Ascending aorta (tissue), 2 donors: ENCODE measurements around the gene CDK2. TPM values are rescaled to one million over a fixed set of nuclear protein-coding genes. Genes with fewer than 3 reads are reported as not detected.
A peak's percentile ranks its signal among the peaks of the same experiment; 100 is the strongest.

Experiments
- DNase-seq, 2 donors: peaks; one replicate each; pipeline ENCODE4 v3.0.0-alpha.2; 2019; ENCODE audit warnings: low spot score in 2 of 2
- H3K27ac ChIP-seq, 2 donors: fragments of 200-600 bp; sonication (generic); one replicate each; pipeline ENCODE4 v1.5.1; 2016 to 2017; ENCODE audit warnings: mild to moderate bottlenecking in 1 of 2
- H3K27me3 ChIP-seq: fragments of 200-600 bp; sonication (generic); one replicate; pipeline ENCODE4 v1.5.1; 2017
- H3K36me3 ChIP-seq, 2 donors: fragments of 200-600 bp; sonication (generic); one replicate each; pipeline ENCODE4 v1.5.1; 2016
- H3K4me1 ChIP-seq, 2 donors: fragments of 200-600 bp; sonication (generic); one replicate each; pipeline ENCODE4 v1.5.1; 2016 to 2017; ENCODE audit warnings: mild to moderate bottlenecking in 1 of 2
- H3K4me3 ChIP-seq, 2 donors: fragments of 200-600 bp; sonication (generic); one replicate each; pipeline ENCODE4 v1.5.1; 2016 to 2017; ENCODE audit warnings: mild to moderate bottlenecking in 1 of 2
- H3K9me3 ChIP-seq, 2 donors: fragments of 200-600 bp; sonication (generic); one replicate each; pipeline ENCODE4 v1.5.1; 2016
- intact Hi-C: fragments of 100-400 bp; cut with DNase I; formaldehyde crosslinking; loops from one replicate; pipeline ENCODE4 v1.15.1; 2023
- total RNA-seq: library from RNA; depleted of rRNA; stranded (reverse); fragments of >200 nt; gene quantifications from one replicate; pipeline ENCODE4 v1.1.0, GENCODE V29; 2016
- TF ChIP-seq, protein P1 (sequence below), 3 experiments: fragments of 200-600 bp in 2 of 3; fragments of 450-650 bp in 1 of 3; sonication (generic) in 2 of 3; IDR thresholded peaks; one replicate each; pipeline ENCODE4 v1.5.1; 2016 to 2019; ENCODE audit warnings: antibody characterized with exemption in 3 of 3, mild to moderate bottlenecking in 1 of 3, moderate library complexity in 1 of 3

Gene CDK2
- total RNA-seq, 1 donor from 2014 or later, result 24.5 TPM

DNA sequence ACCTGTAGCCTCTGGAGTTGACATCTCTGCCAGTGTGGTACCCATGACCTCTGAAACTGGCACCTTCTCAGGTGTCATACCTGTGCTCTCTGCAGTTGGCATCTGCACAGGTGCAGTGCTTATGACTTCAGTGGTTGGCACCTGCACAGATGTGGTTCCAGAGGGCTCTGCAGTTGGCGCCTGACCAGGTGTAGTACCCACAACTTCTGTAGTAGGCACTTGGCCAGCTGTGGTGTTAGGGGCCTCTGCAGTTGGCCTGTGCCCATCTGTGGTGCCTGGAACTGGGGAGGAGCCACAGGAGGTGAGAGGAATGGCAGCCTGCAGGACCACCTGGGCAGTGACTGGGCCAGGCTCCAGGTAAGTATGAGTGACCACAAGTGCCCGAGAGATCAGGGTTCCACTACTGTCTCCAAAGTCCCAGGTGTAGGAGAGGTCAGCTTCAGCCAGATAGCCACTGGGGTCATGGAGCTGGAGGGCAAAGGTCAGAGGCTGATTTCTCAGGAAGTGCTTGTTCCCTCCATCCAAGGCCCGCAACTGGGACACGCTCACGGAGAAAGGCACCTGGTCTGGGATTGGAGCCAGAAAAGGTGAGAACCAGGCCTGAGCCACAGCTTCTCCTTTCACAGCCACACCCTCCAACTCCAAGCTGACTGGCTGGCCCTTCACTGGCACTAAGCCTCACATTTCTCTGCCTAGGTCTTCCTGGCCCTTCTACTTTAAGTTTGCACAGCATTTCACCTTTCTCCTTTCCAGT lies 9.3 kb upstream of the CDK2 start:
- no peak overlapping the region for H3K27ac ChIP-seq
- DNase-seq, result no peak
- TF ChIP-seq, protein P1, sequence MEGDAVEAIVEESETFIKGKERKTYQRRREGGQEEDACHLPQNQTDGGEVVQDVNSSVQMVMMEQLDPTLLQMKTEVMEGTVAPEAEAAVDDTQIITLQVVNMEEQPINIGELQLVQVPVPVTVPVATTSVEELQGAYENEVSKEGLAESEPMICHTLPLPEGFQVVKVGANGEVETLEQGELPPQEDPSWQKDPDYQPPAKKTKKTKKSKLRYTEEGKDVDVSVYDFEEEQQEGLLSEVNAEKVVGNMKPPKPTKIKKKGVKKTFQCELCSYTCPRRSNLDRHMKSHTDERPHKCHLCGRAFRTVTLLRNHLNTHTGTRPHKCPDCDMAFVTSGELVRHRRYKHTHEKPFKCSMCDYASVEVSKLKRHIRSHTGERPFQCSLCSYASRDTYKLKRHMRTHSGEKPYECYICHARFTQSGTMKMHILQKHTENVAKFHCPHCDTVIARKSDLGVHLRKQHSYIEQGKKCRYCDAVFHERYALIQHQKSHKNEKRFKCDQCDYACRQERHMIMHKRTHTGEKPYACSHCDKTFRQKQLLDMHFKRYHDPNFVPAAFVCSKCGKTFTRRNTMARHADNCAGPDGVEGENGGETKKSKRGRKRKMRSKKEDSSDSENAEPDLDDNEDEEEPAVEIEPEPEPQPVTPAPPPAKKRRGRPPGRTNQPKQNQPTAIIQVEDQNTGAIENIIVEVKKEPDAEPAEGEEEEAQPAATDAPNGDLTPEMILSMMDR (IDR thresholded peaks at IDR 0.05), result no peak
- no peak overlapping the region for H3K4me3 ChIP-seq
- intact Hi-C loops, result no loop called here
- H3K4me1 ChIP-seq, result no peaks in the 10 kb centered on the region
- peaks cover 13 to 20% of the 10 kb centered on the region in 2 donors for H3K36me3 ChIP-seq
- no peaks in the 10 kb centered on the region for H3K9me3 ChIP-seq
- H3K27me3 ChIP-seq, result no peaks in the 10 kb centered on the region

DNA sequence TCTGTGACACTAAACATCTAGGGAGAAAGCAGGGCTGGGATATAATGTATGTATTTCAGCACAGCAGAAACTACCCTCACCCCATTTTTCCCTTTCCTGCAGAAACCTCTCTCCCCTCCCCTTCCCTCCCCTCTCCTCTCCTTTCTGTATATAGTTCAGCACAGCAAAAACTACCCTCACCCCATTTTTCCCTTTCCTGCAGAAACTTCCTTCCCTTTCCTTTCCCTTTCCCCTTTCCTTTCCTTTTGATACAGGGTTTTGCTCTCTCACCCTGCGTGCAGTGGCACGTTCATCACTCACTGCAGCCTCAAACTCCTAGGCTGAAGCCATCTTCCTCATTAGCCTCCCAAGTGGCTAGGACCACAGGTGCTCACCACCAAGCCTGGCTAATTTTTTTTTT lies 2.9 kb upstream of the CDK2 start:
- Histone ChIP-seq H3K36me3 (no peaks in the 10 kb centered on the region), H3K27me3 (no peaks in the 10 kb centered on the region), H3K4me1 (peaks cover 0 to 9% of the 10 kb centered on the region in 2 donors), H3K27ac (no peak overlapping the region), H3K9me3 (no peaks in the 10 kb centered on the region), H3K4me3 (no peak overlapping the region)
- intact Hi-C loops, result no loop called here
- TF ChIP-seq, protein P1 (IDR thresholded peaks at IDR 0.05), result no peak
- DNase-seq, result no peak

DNA sequence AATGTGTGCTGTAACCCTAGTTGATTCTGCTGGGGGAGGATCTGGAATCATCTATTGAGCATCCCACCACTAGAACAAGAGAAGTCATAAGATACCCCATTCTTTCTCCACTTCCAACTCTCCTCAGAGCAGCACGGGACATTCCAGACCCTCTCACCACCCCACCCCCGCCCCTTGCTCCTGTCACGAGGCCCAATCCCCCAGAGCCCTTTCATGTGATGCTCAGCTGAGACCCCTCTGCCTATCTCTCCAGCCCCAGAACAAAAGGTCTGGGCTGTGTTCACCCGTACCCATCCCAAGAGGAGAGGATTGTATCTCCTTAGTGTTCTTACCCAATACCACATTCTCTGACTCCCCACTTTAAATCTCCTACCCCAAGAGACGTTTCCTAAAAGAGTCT lies 1.4 kb upstream of the CDK2 start:
- Histone ChIP-seq H3K4me3 (no peak overlapping the region), H3K9me3 (no peaks in the 10 kb centered on the region), H3K4me1 (peaks cover 0 to 9% of the 10 kb centered on the region in 2 donors), H3K36me3 (no peaks in the 10 kb centered on the region), H3K27ac (no peak overlapping the region), H3K27me3 (no peaks in the 10 kb centered on the region)
- TF ChIP-seq, protein P1 (IDR thresholded peaks at IDR 0.05), result no peak
- no peak for DNase-seq
- intact Hi-C loops, result no loop called here

DNA sequence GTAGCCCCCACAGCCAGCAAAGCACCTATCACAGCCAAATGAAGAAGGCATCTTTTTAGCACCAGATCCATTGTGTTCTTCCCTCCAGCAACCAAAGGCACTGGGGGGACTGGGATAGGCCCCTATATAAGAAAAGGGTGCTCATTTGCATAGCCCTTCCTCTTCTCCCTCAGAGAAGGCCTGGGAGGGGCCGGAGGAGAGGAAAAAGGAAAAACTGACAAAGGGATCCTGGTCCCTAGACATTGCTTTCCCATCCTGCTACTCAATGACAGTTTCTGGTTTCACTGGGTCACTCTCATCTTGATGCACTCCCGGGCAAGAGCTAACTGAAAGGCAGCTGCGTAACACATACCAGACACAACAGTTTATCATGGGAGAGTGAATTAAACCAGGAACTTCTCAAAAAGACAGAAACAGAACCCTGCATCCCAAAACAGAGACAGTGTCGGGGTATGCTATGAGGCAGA lies 656 bp upstream of the CDK2 start, which contains the start of gene PMEL:
PMEL (minus strand) TSS at position 102 of the 467 bp plus-strand sequence; CDS start at position 71, 31 bp downstream.
- intact Hi-C loops, result loop anchor here (2.0 kb wide), 1 partner anchor 35 kb away; the partner anchor contains the start of gene DGKA
- TF ChIP-seq, protein P1 (IDR thresholded peaks at IDR 0.05), result no peak
- Histone ChIP-seq H3K9me3 (no peaks in the 10 kb centered on the region), H3K27ac (peak within 1 kb of the TSS; percentile 83 to 93), H3K27me3 (no peaks in the 10 kb centered on the region), H3K4me1 (peaks cover 0 to 9% of the 10 kb centered on the region in 2 donors), H3K36me3 (no peaks in the 10 kb centered on the region), H3K4me3 (peak within 1 kb of the TSS; percentile 92)
- DNase-seq, result no peak

GRCh38 chr12:55969356-55969755 lies 2.7 kb downstream of the CDK2 start:
- H3K36me3 ChIP-seq, result no peaks in the 10 kb centered on the region
- TF ChIP-seq, protein P1 (IDR thresholded peaks at IDR 0.05), result no peak
- peaks cover 0 to 13% of the 10 kb centered on the region in 2 donors for H3K4me1 ChIP-seq
- H3K9me3 ChIP-seq, result no peaks in the 10 kb centered on the region
- no peak overlapping the region for H3K4me3 ChIP-seq
- no peak for DNase-seq
- no peak overlapping the region for H3K27ac ChIP-seq
- H3K27me3 ChIP-seq, result no peaks in the 10 kb centered on the region
- intact Hi-C loops, result no loop called here
